Left renal cortex interstitium (tissue), 4 donors: ENCODE measurements around the gene STAP1. TPM values are rescaled to one million over a fixed set of nuclear protein-coding genes. Genes with fewer than 3 reads are reported as not detected.
A peak's percentile ranks its signal among the peaks of the same experiment; 100 is the strongest.
"Not testable (repeated sequence)": the region's sequence is repeated elsewhere in the genome, so short reads cannot be mapped to it uniquely, and the experiment has no call there.

Experiments used
- DNase-seq, 4 donors: peaks; one replicate each; pipeline ENCODE4 v3.0.0-alpha.2; 2013; ENCODE audit warnings: low read depth in 4 of 4, low spot score in 2 of 4, missing footprints in 1 of 4
- polyA plus RNA-seq, 4 donors: library from polyadenylated mRNA; unstranded; fragments of 120-200 nt; gene quantifications; one replicate each; pipeline ENCODE4 v1.2.1, GENCODE V29; 2013; ENCODE audit not compliant: insufficient read length in 4 of 4

The STAP1 gene
- under 1 TPM; 0.13 to 0.24 (median 0.17) TPM for polyA plus RNA-seq

DNA sequence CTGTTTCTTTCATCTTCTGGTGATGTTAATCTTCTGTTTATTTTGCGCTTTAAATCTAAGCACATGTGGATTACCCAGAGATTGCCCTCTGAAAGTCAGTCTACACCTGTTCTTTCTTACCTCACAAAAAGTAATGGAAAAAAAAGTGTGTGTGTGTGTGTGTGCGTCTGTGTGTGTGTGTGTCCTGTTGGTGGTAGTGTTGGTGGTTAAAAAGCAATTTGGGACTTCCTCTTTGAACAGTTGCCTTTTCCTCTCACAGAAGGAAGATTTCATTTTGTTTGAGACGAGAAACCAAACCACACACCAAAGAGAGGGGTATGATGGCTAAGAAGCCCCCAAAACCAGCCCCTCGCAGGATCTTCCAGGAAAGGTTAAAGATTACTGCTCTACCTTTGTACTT, at the start of gene STAP1:
TSS of gene STAP1 (plus strand) at position 235 of the 400 bp plus-strand sequence. CDS start at position 318, 83 bp downstream.
- DNase-seq, result no peak

DNA sequence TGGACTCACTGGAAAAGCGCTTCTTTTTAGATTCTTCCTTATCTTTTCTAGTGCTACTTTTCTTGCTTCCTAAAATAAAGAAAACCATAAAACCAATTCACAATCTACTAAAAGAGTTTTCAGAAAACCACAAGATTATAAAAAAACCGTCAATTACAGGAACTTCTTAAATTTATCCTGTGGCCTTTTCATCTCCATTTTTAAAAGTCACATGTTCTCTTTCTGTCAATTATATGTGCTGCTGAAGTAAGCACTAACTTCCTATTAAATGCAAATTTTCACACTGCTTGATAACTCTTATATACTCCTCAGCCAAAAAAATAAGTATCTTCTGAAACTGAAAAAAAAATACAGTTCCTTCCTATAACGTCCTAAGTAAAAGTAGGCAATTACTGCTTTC, 46.0 kb upstream of the STAP1 start:
- no peak for DNase-seq

DNA sequence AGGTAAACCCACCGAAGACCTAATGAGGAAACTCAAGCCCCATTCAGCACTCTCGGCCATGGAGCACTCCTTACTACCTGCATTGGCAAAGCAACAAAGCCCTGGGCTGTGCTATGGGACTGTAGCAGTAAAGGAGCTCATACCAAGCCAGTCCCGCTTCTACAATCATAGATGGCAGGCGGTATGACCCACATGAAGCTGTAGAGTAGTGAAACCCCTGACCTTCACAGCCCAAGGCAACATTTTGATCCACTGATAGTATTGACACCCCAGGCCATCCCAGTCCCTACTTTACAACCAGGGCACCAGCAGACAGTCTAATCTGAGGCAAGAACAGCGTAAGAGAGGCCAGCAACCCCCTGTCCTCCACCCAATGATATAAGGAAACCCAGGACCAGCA, 38.4 kb upstream of the STAP1 start:
- DNase-seq, result no peak

GRCh38 chr4:67521506-67521905, 37.0 kb upstream of the STAP1 start:
- DNase-seq, result no peak

DNA sequence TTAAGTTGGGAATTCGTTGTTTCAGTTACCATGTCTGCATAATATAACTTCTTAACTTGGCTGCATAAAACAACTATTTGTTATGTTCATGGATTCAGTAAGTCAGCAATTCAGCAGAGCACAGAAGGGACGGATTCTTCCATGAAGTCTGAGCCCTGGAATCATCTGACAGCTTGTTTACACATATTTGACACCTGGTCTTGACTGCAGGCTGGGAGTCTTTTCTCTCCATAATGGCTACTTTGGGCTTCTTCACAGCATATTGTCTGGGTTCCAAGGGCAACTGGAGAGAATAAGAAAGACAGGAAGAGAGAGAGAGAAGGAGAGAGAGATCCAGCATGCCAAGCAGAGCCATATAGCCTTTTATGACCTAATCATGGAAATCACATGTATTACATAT, 36.3 kb upstream of the STAP1 start:
- no peak for DNase-seq

DNA sequence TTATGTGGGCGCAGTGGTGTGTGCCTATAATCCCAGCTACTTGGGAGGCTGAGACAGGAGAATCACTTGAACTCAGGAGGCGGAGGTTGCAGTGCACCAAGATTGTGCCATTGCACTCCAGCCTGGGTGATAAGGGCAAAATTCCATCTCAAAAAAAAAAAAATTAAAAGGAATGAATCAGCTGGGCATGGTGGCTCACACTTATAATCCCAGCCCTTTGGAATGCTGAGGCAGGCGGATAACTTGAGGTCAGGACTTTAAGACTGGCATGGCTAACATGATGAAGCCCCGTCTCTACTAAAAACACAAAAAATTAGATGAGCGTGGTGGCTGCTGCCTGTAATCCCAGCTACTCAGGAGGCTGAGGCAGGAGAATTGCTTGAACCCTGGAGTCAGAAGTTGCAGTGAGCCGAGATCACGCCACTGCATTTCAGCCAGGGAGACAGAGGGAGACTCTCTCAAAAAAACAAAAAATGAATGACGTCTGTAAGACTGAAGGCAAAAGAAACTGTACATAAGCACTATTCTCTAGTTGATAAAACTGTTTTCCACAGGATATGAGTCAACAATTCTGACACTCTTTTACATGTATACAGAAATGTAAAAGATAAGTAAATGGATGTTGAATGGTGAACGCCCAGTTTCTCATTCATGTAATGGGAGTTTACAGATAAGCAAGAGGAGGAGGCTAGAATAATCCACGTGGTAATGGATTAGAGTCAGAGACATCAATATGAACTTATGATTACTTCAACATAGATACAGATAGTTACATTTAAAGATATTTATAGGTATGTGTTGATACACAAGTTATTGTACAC, 35.5 kb upstream of the STAP1 start:
- no peak for DNase-seq

DNA sequence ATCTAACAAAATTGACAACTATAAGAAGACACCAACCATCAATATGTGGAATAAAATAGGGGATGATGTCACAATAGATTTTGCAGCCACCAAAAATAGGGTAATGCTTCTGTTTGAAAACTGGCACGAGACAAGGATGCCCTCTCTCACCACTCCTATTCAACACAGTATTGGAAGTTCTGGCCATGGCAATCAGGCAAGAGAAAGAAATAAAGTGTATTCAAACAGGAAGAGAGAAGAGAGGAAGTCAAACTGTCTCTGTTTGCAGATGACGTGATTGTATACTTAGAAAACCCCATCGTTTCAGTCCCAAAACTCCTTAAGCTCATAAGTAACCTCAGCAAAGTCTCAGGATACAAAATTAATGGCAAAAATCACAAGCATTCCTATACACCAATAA, 34.4 kb upstream of the STAP1 start:
- DNase-seq, result not testable (repeated sequence)

DNA sequence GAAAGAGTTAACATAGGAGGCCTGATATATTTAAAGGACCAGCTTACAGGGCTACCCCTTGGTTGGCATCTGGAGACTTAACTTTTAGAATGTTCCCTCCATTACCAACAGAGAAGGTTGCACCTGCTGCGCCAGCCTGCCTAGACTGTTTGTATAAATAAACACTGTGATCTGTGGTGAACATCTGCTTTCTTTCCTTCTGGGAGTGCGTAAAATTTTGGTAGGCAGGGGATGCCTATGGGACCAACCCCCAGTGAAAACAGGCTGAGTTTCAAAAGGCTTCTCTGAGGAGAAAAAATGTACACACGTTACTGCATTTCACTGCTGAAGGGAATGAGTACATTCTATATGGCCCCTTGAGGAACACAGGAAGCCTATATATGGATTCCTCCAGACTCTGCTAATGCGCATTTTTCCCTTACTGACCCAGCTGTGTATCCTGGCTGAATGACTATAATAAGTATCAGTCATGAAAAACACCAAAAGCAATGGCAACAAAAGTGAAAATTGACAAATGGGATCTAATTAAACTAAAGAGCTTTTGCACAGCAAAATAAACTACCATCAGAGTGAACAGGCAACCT, 27.1 kb upstream of the STAP1 start:
- no peak for DNase-seq

DNA sequence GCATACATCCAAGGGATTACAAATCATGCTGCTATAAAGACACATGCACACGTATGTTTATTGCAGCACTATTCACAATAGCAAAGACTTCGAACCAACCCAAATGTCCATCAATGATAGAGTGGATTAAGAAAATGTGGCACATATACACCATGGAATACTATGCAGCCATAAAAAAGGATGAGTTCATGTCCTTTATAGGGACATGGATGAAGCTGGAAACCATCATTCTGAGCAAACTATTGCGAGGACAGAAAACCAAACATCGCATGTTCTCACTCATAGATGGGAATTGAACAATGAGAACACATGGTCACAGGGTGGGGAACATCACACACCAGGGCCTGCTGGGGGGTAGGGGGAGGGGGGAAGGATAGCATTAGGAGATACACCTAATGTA, 26.1 kb upstream of the STAP1 start:
- not testable (repeated sequence) for DNase-seq

DNA sequence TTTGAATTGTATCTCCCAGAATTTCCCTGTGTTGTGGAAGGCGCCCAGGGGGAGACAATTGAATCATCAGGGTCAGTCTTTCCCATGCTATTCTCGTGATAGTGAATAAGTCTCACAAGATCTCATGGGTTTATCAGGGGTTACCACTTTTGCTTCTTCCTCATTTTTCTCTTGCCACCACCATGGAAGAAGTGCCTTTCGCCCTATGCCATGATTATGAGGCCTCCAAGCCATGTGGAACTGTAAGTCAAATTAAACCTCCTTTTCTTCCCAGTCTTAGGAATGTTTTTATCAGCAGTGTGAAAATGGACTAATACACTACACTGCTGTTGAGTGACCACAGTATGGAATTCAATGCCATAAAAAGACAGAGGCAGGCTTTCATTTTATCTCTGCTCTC, 25.4 kb upstream of the STAP1 start:
- no peak for DNase-seq

- DNase-seq, result no peak
Measured at GRCh38 chr4:67535280-67535840, 23.2 kb upstream of the STAP1 start.

DNA sequence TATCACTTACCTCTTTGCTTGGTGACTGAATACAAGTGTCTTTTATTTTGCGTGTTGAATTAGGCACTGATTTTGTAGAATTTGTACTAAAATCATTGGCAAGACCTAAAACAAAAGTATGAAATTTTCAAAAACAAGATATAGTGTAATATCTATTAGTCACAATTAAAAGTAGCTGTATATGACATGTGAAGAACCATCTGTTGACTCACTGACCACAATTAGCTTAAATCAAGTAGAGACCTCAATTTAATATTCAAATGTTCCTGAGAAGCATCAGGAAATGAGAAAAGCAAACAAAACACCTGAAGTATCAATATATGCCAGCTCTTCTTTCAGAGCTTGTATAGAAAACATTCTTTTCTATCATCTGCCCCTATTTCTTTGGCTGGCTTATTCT, 18.7 kb upstream of the STAP1 start:
- DNase-seq, result no peak

GRCh38 chr4:67542076-67542475, 16.5 kb upstream of the STAP1 start:
- DNase-seq, result no peak

- DNase-seq, result peak; percentile 81 to 94 (median 88)
Measured at GRCh38 chr4:67545199-67546003, 13.1 kb upstream of the STAP1 start, which contains the start of gene CENPC. Gene CENPC, minus strand, starts transcription at chr4:67545503. Its CDS starts 148 bp downstream, at chr4:67545355.

GRCh38 chr4:67546004-67546356, 12.5 kb upstream of the STAP1 start:
- DNase-seq, result no peak

DNA sequence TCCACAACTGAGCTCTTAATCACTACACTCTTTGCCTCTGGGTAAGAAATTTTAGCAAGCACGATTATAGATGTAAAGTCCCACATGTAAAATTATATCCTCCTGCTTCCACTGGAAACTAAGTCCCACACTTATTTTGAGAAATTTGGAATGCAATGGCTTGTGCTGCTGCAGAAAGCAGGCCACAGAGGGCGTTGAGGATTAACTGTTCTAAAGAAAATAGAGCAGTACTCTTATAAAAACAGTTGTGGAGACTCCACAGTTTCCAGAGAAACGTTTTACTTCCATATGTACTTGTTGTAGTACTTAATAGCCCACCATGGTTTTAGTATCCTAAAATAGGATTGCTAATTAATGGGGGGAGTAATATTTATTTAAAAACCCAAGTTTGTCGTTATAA, 11.6 kb upstream of the STAP1 start:
- DNase-seq, result no peak

DNA sequence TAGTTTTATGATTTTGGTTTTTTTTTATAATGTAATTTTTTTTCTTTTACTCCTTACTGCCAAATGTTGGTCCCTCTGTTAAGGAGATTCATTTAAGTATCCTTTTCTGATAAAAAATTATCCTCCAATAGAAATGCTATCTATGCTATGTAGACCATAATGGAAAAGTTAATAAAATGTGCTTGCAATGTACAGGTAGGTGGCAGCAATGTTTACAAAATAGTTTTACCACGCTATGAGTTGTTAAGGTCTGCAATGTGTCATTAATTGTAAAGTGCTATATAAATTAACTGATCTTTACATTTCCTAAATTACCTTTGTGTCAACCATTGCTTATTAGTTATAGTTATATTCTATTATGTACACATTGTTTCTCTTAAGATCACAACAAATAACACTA, 9.4 kb upstream of the STAP1 start:
- no peak for DNase-seq

GRCh38 chr4:67550451-67550850, 8.1 kb upstream of the STAP1 start:
- no peak for DNase-seq

DNA sequence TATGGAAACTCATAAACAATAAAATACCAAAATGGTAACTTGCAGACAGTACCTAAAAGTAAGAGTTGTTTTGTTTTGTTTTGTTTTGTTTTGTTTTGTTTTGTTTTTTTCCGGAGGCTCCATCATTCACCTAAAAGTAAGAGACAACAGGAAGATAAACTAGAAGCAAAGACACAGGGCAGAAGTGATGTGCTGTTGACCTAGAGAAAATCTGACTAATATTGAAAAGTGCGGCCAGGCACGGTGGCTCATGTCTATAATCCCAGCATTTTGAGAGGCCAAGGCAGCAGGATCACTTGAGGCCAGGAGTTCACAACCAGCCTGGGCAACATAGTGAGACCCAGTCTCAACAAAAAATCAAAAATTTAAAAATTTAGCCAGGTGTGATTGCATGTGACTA, 7.7 kb upstream of the STAP1 start:
- no peak for DNase-seq

GRCh38 chr4:67552146-67552792, 6.3 kb upstream of the STAP1 start:
- not testable (repeated sequence) for DNase-seq

DNA sequence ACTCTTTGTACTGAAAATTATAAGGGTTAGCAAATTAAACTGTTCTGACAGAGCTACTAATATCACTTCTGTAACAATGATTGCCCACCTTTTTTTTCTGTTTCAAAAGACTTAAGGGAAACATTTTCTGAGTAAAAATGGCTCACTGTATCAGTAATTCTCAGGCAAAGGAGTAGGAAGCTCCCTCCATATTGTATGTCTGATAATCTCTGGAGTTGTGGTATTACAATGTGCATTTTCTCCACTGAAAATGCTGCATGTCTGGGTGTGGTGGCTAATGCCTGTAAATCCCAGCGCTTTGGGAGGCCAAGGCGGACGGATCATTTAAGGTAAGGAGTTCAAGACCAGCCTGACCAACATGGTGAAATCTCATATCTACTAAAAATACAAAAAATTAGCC, 4.4 kb upstream of the STAP1 start:
- no peak for DNase-seq
